Kidney (tissue), 14 donors: ENCODE measurements around the gene SERTAD4. TPM values are rescaled to one million over a fixed set of nuclear protein-coding genes. Genes with fewer than 3 reads are reported as not detected.
A peak's percentile ranks its signal among the peaks of the same experiment; 100 is the strongest.

Experiments
- DNase-seq, 5 donors: peaks; one replicate each; pipeline ENCODE4 v3.0.0-alpha.2; 2013 to 2020
- FAIRE-seq: peaks from 2 replicates; lab custom pipeline; 2012; peaks lifted over from hg19 to GRCh38; lab: Jason Lieb, UNC
- H3K27ac ChIP-seq, 2 donors: one replicate each; pipeline ENCODE4 v1.7.0; 2013; ENCODE audit warnings: low read depth in 2 of 2, low read length in 2 of 2, inconsistent platforms in 1 of 2
- H3K27me3 ChIP-seq: one replicate; pipeline ENCODE4 v1.7.1; 2013; ENCODE audit warnings: low read length, inconsistent platforms; ENCODE audit not compliant: control insufficient read depth, insufficient read depth
- H3K36me3 ChIP-seq, 3 donors: one replicate each; pipeline versions ENCODE4 v1.7.0 to v1.7.1; 2013; ENCODE audit warnings: low read length in 3 of 3, control low read depth in 1 of 3, inconsistent platforms in 1 of 3; ENCODE audit not compliant: insufficient read depth in 3 of 3, control insufficient read depth in 2 of 3
- H3K4me1 ChIP-seq, 3 donors: one replicate each; pipeline versions ENCODE4 v1.7.0 to v1.7.1; 2013; ENCODE audit warnings: low read length in 3 of 3, inconsistent platforms in 1 of 3, low read depth in 1 of 3; ENCODE audit not compliant: control insufficient read depth in 2 of 3, insufficient read depth in 2 of 3
- H3K4me3 ChIP-seq, 3 donors: one replicate each; pipeline versions ENCODE4 v1.7.0 to v1.8.1; 2013; ENCODE audit warnings: low read length in 3 of 3, control low read depth in 1 of 3, inconsistent platforms in 1 of 3
- H3K9ac ChIP-seq, 3 donors: one replicate each; pipeline versions ENCODE4 v1.7.0 to v1.7.1; 2013; ENCODE audit warnings: low read length in 3 of 3, control low read depth in 1 of 3, inconsistent platforms in 1 of 3
- H3K9me3 ChIP-seq, 3 donors: one replicate each; pipeline versions ENCODE4 v1.7.0 to v1.7.1; 2013; ENCODE audit warnings: low read length in 3 of 3, control low read depth in 1 of 3, inconsistent platforms in 1 of 3; ENCODE audit not compliant: control insufficient read depth in 2 of 3, insufficient read depth in 1 of 3
- CTCF ChIP-seq: IDR thresholded peaks from 3 replicates; pipeline ENCODE4 v1.5.1; 2012; ENCODE audit warnings: mild to moderate bottlenecking, moderate library complexity, borderline replicate concordance; ENCODE audit not compliant: insufficient read depth; ENCODE audit errors: extremely low read depth
- intact Hi-C: fragments of 100-400 bp; cut with DNase I; formaldehyde crosslinking; loops from one replicate; pipeline ENCODE4 v1.11.1; 2022
- polyA plus RNA-seq: library from polyadenylated mRNA; stranded (reverse); fragments of 350-450 nt; fragmentation: Illumina TruSeq; extraction: RNeasy Lipid Tissue Mini Kit (QIAGEN cat#74804); gene quantifications from one replicate; pipeline ENCODE4 v1.2.3, GENCODE V29; 2014; ENCODE audit warnings: low read depth, low replicate concordance; ENCODE audit not compliant: insufficient read depth
- total RNA-seq: library from RNA; stranded (reverse); fragmentation: NEBNext Ultra II Directional; extraction: Animal tissue kit (Norgen Biotek cat#: 25700); gene quantifications from one replicate; pipeline ENCODE4 v1.2.1, GENCODE V29; 2021
- donor health status: control.
- donor health status: control.
- donor health status: control.
- donor health status: control.
- donor health status: control.
- donor health status: DM: yes; HTN: yes; CAD: no.
- donor health status: Normal renal cell carcinoma (clear cell type).

The SERTAD4 gene
- total and polyA plus RNA-seq, 2 donors from 2014 or later, result 0.92 to 9.2 TPM

GRCh38 chr1:210257698-210258529 lies 25.3 kb downstream of the SERTAD4 start:
- TF ChIP-seq CTCF, result no peak
- H3K9me3 ChIP-seq, result no peaks in the 10 kb centered on the region
- FAIRE-seq (no peak), DNase-seq (peak; percentile 54 to 80 (median 59))
- H3K9ac ChIP-seq, result no peak overlapping the region
- peaks cover 3 to 12% (median 3%) of the 10 kb centered on the region in 3 donors for H3K4me1 ChIP-seq
- no peak overlapping the region for H3K4me3 ChIP-seq
- no peaks in the 10 kb centered on the region for H3K27me3 ChIP-seq
- intact Hi-C loops, result no loop called here
- no peaks in the 10 kb centered on the region for H3K36me3 ChIP-seq
- no peak overlapping the region for H3K27ac ChIP-seq

- TF ChIP-seq CTCF, result no peak
- no peak for DNase-seq
- H3K27ac ChIP-seq, result no peak overlapping the region
- H3K4me1 ChIP-seq, result peaks cover 3 to 12% (median 3%) of the 10 kb centered on the region in 3 donors
- H3K36me3 ChIP-seq, result no peaks in the 10 kb centered on the region
- FAIRE-seq, result no peak
- H3K9ac ChIP-seq, result no peak overlapping the region
- H3K27me3 ChIP-seq, result no peaks in the 10 kb centered on the region
- intact Hi-C loops, result no loop called here
- H3K9me3 ChIP-seq, result no peaks in the 10 kb centered on the region
- no peak overlapping the region for H3K4me3 ChIP-seq
Measured at GRCh38 chr1:210259561-210259960, 27.0 kb downstream of the SERTAD4 start.

GRCh38 chr1:210260096-210260495 lies 27.5 kb downstream of the SERTAD4 start:
- intact Hi-C loops, result no loop called here
- no peak for TF ChIP-seq CTCF

More at GRCh38 chr1:210260096-210260495, 27.5 kb downstream of the SERTAD4 start:
- Histone ChIP-seq H3K36me3 (no peaks in the 10 kb centered on the region), H3K4me1 (peaks cover 3 to 12% (median 3%) of the 10 kb centered on the region in 3 donors), H3K9ac (no peak overlapping the region), H3K27me3 (no peaks in the 10 kb centered on the region), H3K27ac (no peak overlapping the region), H3K4me3 (no peak overlapping the region), H3K9me3 (no peaks in the 10 kb centered on the region)
- DNase-seq (no peak), FAIRE-seq (no peak)
